Fibroblast of upper back skin (primary cell): ENCODE data around the gene ADAMTS16.

Experiments used
- DNase-seq: peaks from one replicate; pipeline ENCODE4 v3.0.0-alpha.2; 2013

The ADAMTS16 gene

GRCh38 chr5:5293029-5293428, 152.9 kb downstream of the ADAMTS16 start:
- no peak for DNase-seq

GRCh38 chr5:5294429-5294828, 154.3 kb downstream of the ADAMTS16 start:
- no peak for DNase-seq

- DNase-seq, result no peak
These were observed 155.2 kb downstream of the ADAMTS16 start for GRCh38 chr5:5295351-5295750.

- no peak for DNase-seq
These were observed 155.9 kb downstream of the ADAMTS16 start for GRCh38 chr5:5296051-5296450.

- no peak for DNase-seq
These were observed 157.4 kb downstream of the ADAMTS16 start for GRCh38 chr5:5297432-5298067.

- DNase-seq, result no peak
These were observed 158.0 kb downstream of the ADAMTS16 start for GRCh38 chr5:5298068-5298633.

- DNase-seq, result no peak
These were observed 158.9 kb downstream of the ADAMTS16 start for GRCh38 chr5:5298841-5299541.

GRCh38 chr5:5301176-5301575, 161.0 kb downstream of the ADAMTS16 start:
- DNase-seq, result no peak

GRCh38 chr5:5302201-5302600, 162.1 kb downstream of the ADAMTS16 start:
- no peak for DNase-seq

GRCh38 chr5:5303242-5303641, 163.1 kb downstream of the ADAMTS16 start:
- DNase-seq, result no peak

GRCh38 chr5:5304361-5305020, 164.4 kb downstream of the ADAMTS16 start:
- DNase-seq, result no peak

GRCh38 chr5:5306696-5307095, 166.6 kb downstream of the ADAMTS16 start:
- DNase-seq, result peak; percentile 89

- no peak for DNase-seq
These were observed 168.2 kb downstream of the ADAMTS16 start for GRCh38 chr5:5308319-5308718.

- no peak for DNase-seq
These were observed 169.5 kb downstream of the ADAMTS16 start for GRCh38 chr5:5309645-5310044.

GRCh38 chr5:5313101-5313635, 173.0 kb downstream of the ADAMTS16 start:
- peak; percentile 42 for DNase-seq

GRCh38 chr5:5314166-5314565, 174.0 kb downstream of the ADAMTS16 start:
- DNase-seq, result no peak

- no peak for DNase-seq
These were observed 174.5 kb downstream of the ADAMTS16 start for GRCh38 chr5:5314626-5315025.

GRCh38 chr5:5315068-5315980, 175.2 kb downstream of the ADAMTS16 start:
- DNase-seq, result no peak

- DNase-seq, result peak; percentile 66
These were observed 176.2 kb downstream of the ADAMTS16 start for GRCh38 chr5:5316334-5316733.

- DNase-seq, result no peak
These were observed 177.8 kb downstream of the ADAMTS16 start for GRCh38 chr5:5317976-5318375.

- DNase-seq, result no peak
These were observed 178.5 kb downstream of the ADAMTS16 start for GRCh38 chr5:5318426-5319190.
